Hippocampal formation (tissue), 2 donors: Measurements from ENCODE around the gene CD3E.
"Not testable (repeated sequence)": the region's sequence is repeated elsewhere in the genome, so short reads cannot be mapped to it uniquely, and the experiment has no call there.

Experiments used
- DNase-seq, 2 donors: peaks; one replicate each; lab custom pipeline; 2025; lab: John Stamatoyannopoulos, UW

CD3E gene

GRCh38 chr11:118291477-118292135, 12.9 kb upstream of the CD3E start:
- DNase-seq: no peak

GRCh38 chr11:118294053-118294452, 10.5 kb upstream of the CD3E start:
- DNase-seq: no peak

- no peak for DNase-seq
Observed at GRCh38 chr11:118295199-118295598, 9.3 kb upstream of the CD3E start.

DNA sequence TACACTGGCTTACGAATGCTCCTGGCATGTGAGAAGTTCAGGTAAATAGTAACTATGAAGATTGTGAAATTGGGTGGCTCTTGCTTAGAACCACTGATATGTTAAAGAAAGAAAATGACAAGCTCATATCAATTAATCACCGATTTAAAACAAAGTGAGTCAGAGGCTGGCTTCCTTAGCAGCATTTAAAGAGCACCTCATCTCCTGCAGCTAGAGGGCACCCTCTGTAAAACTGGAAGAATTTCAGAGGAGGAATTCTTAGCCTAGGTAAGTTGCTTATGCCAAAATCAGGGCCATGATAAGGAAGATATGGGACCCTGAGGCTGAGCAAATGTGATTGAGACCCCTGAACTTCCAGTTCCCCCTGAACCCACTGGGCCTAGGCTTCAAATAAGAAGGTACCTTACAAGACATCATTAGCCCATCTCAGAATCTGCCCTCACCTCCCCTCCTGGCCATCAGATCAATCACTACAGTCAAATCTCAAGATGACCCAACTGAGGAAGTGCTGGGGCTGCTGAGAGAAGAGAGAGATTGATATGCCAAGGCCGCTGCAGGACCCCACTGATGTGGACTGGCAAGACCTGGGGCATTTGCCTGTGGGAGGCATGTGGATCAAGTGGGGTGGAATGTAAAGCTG, 8.6 kb upstream of the CD3E start:
- DNase-seq: no peak

GRCh38 chr11:118301600-118302195, 2.8 kb upstream of the CD3E start:
- DNase-seq: no peak

- no peak for DNase-seq
Observed at GRCh38 chr11:118304227-118304567, 333 bp upstream of the CD3E start.

DNA sequence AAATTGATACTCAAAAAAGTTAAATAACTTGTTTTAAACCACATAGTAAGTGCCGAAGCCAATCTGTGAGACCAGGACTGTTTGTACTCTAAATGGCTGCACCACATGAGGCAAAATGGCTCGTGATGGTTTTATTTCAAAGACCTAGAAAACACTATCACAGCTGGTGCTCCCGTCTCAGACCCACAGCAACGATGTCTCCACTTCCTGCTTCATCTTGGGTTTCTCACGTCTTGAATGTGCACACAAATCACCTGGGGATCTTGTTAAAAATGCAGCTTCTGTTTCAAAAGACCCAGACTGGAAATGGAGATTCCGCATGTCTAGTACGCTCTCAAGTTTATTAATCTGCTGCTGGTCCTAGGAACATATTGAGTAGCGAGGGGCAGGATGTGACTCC, 1.2 kb downstream of the CD3E start:
- DNase-seq: no peak

GRCh38 chr11:118306556-118306955, 2.0 kb downstream of the CD3E start:
- DNase-seq: no peak

- DNase-seq: not testable (repeated sequence)
Observed at GRCh38 chr11:118308995-118309528, 4.5 kb downstream of the CD3E start.

GRCh38 chr11:118310271-118310670, 5.7 kb downstream of the CD3E start:
- no peak for DNase-seq

DNA sequence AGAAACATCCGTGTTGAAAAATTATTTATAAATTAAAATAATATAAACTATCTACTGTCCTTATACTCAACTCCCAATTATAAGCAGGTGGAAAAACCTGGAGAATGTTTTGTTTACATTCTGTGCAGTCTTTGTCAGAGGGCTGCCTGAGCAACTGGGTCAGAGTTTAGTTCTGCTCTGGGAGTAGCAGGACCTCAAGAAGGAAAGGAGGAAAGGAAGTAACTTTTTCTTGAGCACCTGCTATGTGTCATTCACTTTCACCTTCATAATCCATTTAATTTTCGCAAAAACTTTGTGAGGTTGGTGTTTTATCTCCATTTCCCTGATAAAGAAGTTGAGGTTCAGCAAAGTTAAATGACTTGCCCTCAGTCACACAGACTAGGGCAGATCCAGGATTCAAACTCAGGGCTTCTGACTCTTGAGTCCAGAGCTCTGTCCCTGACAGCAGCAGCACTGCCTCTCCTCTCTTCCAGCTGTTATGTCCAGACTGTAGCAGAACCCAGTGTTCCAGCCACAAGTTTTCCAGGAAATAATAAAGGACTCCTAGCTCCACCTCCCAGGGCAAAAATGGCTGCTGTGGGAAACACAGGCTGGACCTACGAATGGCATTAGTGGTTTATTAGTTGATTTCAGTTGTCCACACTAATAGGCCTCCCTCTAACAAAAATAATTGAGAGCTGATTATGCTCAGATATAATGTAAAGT, 6.4 kb downstream of the CD3E start:
- no peak for DNase-seq

DNA sequence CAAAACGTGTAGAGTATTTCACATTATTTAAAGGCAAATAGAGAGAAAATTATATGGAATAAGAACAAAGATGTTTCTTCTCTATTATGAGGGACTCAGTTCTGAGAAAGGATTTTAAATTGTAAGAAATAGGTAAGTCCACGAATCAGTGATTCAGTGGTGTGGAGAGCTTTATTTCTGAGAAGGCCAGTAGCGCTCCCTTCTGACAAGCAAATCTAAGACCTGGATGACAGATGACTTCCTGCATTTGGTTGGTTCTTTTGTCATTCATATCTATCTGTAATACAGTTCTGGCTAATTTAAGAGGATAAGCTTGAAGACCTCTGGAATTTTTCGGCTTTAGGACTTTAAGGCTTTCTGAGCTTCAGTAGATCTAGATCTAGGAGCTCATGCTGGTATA, 7.0 kb downstream of the CD3E start:
- DNase-seq: no peak

GRCh38 chr11:118312328-118312727, 7.8 kb downstream of the CD3E start:
- DNase-seq: no peak

GRCh38 chr11:118313242-118313641, 8.7 kb downstream of the CD3E start:
- DNase-seq: no peak

DNA sequence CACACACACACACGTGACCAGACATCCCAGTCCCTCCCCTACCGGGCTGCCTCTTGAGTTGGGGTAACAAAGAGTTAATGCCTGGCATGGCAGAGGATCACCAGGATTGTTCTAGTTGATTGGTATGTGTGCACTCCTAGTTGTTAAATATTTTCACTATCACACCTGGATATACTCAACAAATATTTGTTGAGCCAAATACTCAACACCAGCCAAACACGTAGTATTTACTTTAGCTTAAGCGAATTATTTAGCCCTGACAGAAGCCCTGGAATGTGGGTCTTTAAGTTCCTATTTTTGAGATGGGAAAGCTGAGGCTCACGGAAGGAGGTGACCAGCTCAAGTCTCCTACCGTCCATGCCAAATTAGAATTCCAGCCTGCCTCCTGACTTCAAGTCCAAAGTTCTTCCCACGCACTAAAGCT, 10.5 kb downstream of the CD3E start:
- no peak for DNase-seq

- no peak for DNase-seq
Observed at GRCh38 chr11:118318124-118318523, 13.6 kb downstream of the CD3E start.

GRCh38 chr11:118318581-118319336, 14.2 kb downstream of the CD3E start:
- no peak for DNase-seq

DNA sequence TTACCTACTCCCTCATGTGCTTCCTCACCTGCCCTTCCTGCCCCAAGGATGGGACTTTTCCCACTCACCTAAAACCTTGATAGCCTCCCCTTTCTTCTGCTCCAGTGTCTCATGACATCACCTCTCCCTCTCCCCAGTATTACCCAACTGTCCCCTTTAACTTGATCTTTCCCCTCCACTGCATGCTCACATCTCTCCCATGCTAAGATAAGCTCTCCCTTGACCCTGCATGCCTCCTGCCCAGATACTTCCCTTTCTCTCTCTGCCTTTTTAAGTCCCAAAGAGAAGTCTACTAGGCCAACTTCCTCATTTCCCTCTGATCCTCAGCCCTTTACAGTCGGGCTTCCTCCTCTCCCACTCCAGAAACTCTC, 14.8 kb downstream of the CD3E start:
- DNase-seq: peak in 1 of 2 donors; percentile 34

DNA sequence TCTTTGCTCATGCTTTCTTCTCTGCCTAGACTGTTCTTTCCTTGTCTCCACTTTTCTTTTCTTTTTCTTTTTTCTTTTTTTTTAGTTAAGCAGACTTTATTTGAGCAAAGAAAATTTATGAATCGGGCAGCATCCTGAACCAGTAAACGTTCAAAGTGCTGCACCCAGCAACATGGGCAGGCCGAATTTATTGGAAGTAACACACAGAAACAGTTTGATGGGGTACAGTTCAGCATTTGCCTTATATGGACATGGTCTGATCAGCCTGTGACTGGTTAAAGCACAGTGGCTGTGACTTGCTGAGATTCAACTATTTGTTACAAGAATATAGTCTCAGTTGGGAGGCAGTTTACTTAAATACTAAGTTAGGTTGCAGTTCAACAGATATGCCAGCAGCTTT, 16.0 kb downstream of the CD3E start:
- no peak for DNase-seq

DNA sequence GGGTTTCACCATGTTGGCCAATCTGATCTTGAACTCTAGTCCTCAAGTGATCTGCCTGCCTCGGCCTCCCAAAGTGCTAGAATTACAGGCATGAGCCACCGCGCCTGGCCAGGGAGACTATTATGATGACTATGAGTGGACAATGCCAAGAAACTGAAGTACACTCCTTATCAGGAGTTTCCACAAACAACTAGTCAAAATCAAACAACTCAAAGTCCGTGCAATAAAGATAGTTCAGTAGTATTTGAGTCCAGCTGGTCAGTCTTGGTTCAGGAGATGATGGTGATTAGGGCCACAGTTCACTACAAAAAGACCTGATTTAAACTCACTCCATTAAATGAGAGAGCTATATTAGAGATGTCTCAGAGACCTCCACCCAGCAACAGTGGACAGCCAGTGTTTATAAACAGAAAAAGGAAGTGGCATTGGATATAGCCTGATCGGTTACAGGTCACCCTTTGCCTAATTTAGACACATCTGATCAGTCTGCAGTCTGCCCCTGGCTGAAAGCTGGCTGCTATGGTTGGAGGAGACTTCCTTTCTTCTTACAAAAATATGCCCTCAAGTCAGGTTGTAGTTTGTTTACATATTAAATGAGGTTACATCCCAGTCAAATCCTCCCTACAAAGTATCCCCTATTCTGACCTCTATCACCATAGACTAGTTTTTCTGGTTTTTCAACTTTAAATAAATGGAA, 17.0 kb downstream of the CD3E start:
- DNase-seq: no peak

- no peak for DNase-seq
Observed at GRCh38 chr11:118322721-118323120, 18.2 kb downstream of the CD3E start.
